ENCODE results near the gene ENPP6. TPM values are rescaled to one million over a fixed set of nuclear protein-coding genes. Genes with fewer than 3 reads are reported as not detected.

ENPP6 gene
- total and polyA plus RNA-seq, 8 donors, result 0.05 to 1.5 (median 0.24) TPM; not detected in 3

GRCh38 chr4:184193556-184194525, 23.8 kb downstream of the ENPP6 start:
- 82 to 86% methylated on average over 15 of the region's 15 CpGs for WGBS, 2 donors

DNA sequence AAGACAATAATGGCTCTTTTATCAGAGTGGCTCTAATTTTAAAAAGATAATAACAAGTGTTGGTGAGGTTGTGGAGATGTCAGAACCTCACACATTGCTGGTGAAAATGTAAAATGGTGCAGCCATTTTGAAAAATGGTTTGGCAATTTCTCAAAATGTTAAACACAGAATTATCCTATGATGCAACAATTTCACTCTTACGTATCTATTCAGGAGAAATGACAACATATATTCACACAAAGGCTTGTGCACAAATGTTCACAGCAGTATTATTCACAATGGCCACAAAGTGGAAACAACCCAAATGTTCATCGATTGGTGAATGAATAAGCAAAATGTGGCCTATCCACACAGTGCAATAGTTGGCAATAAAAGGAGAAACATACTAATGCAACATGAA, 24.7 kb downstream of the ENPP6 start:
- Histone ChIP-seq H3K4me3 (no peak overlapping the region), H3K36me3 (no peaks in the 10 kb centered on the region), H3K4me1 (no peaks in the 10 kb centered on the region), H3K27me3 (no peaks in the 10 kb centered on the region), H3K27ac (no peak overlapping the region), H3K9me3 (no peaks in the 10 kb centered on the region)
- FAIRE-seq (no peak), ATAC-seq (no peak), DNase-seq (no peak)
- WGBS, 2 donors, result 84 to 87% methylated on average over 2 of the region's 2 CpGs
- no peak for TF ChIP-seq CTCF (IDR thresholded peaks at IDR 0.05)
- intact Hi-C loops (cut with DNase I), result no loop called here

More at GRCh38 chr4:184193556-184194525, 23.8 kb downstream of the ENPP6 start:
- no peak for ATAC-seq
- H3K9me3 ChIP-seq, result no peaks in the 10 kb centered on the region
- no peaks in the 10 kb centered on the region for H3K36me3 ChIP-seq
- H3K27ac ChIP-seq, result no peak overlapping the region
- TF ChIP-seq CTCF (IDR thresholded peaks at IDR 0.05), result no peak
- no peaks in the 10 kb centered on the region for H3K4me1 ChIP-seq
- H3K4me3 ChIP-seq, result no peak overlapping the region
- FAIRE-seq, result no peak
- intact Hi-C loops (cut with DNase I), result no loop called here
- no peaks in the 10 kb centered on the region for H3K27me3 ChIP-seq
- no peak for DNase-seq

GRCh38 chr4:184191267-184191666, 26.4 kb downstream of the ENPP6 start:
- H3K9me3 ChIP-seq, result no peaks in the 10 kb centered on the region
- no peaks in the 10 kb centered on the region for H3K27me3 ChIP-seq
- H3K4me3 ChIP-seq, result no peak overlapping the region
- no peaks in the 10 kb centered on the region for H3K4me1 ChIP-seq
- 88 to 94% methylated on average over 6 of the region's 6 CpGs for WGBS, 2 donors
- TF ChIP-seq CTCF (IDR thresholded peaks at IDR 0.05), result no peak
- no peak for FAIRE-seq
- intact Hi-C loops (cut with DNase I), result no loop called here
- ATAC-seq, result no peak
- no peak for DNase-seq
- no peaks in the 10 kb centered on the region for H3K36me3 ChIP-seq
- H3K27ac ChIP-seq, result no peak overlapping the region

GRCh38 chr4:184190711-184191110, 27.0 kb downstream of the ENPP6 start:
- no peak for ATAC-seq
- TF ChIP-seq CTCF (IDR thresholded peaks at IDR 0.05), result no peak
- no peaks in the 10 kb centered on the region for H3K27me3 ChIP-seq
- WGBS, 2 donors, result 92 to 96% methylated on average over 4 of the region's 4 CpGs
- no peaks in the 10 kb centered on the region for H3K9me3 ChIP-seq
- H3K4me3 ChIP-seq, result no peak overlapping the region
- no peak for DNase-seq
- intact Hi-C loops (cut with DNase I), result no loop called here
- H3K27ac ChIP-seq, result no peak overlapping the region
- FAIRE-seq, result no peak
- H3K4me1 ChIP-seq, result no peaks in the 10 kb centered on the region
- no peaks in the 10 kb centered on the region for H3K36me3 ChIP-seq

- FAIRE-seq (no peak), DNase-seq (no peak), ATAC-seq (no peak)
- no peak for TF ChIP-seq CTCF (IDR thresholded peaks at IDR 0.05)
- WGBS, 2 donors, result 81 to 85% methylated on average over 4 of the region's 4 CpGs
- Histone ChIP-seq H3K36me3 (no peaks in the 10 kb centered on the region), H3K27ac (no peak overlapping the region), H3K4me1 (no peaks in the 10 kb centered on the region), H3K9me3 (no peaks in the 10 kb centered on the region), H3K4me3 (no peak overlapping the region), H3K27me3 (no peaks in the 10 kb centered on the region)
- intact Hi-C loops (cut with DNase I), result no loop called here
Observed at GRCh38 chr4:184189966-184190365, 27.7 kb downstream of the ENPP6 start.
